ENCODE measurements around the gene RSPO3. TPM values are rescaled to one million over a fixed set of nuclear protein-coding genes. Genes with fewer than 3 reads are reported as not detected.

Gene RSPO3
- total and polyA plus RNA-seq, 9 of the 15 experiments (the other 6 are each of a cell fraction or from before 2014, with no cell fraction given), result not detected

DNA sequence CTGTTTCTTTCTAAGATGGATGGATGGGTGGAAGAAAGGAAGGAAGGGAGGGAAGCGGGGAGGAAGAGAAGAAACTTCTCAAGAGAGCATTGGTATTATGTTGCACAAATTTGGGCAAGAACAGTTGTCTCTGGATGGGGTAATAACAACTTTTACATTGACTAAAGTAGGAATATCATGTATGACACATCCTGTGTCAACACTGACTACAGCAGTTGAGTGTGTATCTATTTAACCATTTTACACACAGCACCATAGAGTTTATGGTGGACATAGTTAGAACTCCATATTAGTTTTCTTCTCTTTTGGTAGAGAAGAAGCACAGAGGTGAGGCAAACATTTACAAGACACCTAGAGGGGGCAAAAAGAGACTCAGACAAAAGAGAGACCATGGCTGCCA lies 103.9 kb downstream of the RSPO3 start (continued):
- TF ChIP-seq ILK (tag; IDR thresholded peaks at IDR 0.05; ENCODE audit: borderline replicate concordance, low read depth) (no peak), POLR2A (conservative IDR thresholded peaks at IDR 0.05) (no peak), CCNT2 (IDR thresholded peaks at IDR 0.05; ENCODE audit: borderline replicate concordance, extremely low read depth, insufficient read length, low read depth, low read length) (no peak), CGGBP1 (CRISPR knock-in tag; IDR thresholded peaks at IDR 0.05) (no peak), NFXL1 (CRISPR knock-in tag; IDR thresholded peaks at IDR 0.05) (no peak), MCM7 (IDR thresholded peaks at IDR 0.05) (no peak), CHCHD3 (CRISPR knock-in tag; IDR thresholded peaks at IDR 0.05) (no peak), ZMIZ1 (IDR thresholded peaks at IDR 0.05; ENCODE audit: low read depth in 2 of 2, low read length in 2 of 2) (no peak)
- TF ChIP-seq, protein P1, sequence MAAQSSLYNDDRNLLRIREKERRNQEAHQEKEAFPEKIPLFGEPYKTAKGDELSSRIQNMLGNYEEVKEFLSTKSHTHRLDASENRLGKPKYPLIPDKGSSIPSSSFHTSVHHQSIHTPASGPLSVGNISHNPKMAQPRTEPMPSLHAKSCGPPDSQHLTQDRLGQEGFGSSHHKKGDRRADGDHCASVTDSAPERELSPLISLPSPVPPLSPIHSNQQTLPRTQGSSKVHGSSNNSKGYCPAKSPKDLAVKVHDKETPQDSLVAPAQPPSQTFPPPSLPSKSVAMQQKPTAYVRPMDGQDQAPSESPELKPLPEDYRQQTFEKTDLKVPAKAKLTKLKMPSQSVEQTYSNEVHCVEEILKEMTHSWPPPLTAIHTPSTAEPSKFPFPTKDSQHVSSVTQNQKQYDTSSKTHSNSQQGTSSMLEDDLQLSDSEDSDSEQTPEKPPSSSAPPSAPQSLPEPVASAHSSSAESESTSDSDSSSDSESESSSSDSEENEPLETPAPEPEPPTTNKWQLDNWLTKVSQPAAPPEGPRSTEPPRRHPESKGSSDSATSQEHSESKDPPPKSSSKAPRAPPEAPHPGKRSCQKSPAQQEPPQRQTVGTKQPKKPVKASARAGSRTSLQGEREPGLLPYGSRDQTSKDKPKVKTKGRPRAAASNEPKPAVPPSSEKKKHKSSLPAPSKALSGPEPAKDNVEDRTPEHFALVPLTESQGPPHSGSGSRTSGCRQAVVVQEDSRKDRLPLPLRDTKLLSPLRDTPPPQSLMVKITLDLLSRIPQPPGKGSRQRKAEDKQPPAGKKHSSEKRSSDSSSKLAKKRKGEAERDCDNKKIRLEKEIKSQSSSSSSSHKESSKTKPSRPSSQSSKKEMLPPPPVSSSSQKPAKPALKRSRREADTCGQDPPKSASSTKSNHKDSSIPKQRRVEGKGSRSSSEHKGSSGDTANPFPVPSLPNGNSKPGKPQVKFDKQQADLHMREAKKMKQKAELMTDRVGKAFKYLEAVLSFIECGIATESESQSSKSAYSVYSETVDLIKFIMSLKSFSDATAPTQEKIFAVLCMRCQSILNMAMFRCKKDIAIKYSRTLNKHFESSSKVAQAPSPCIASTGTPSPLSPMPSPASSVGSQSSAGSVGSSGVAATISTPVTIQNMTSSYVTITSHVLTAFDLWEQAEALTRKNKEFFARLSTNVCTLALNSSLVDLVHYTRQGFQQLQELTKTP (IDR thresholded peaks at IDR 0.05; ENCODE audit: low read depth in 1 of 2, partially characterized antibody in 2 of 2), result no peak

Data from K562 (cell line).